RWPE2 (cell line): ENCODE measurements around the gene WIPF2.
"Not testable (repeated sequence)": the region's sequence is repeated elsewhere in the genome, so short reads cannot be mapped to it uniquely, and the experiment has no call there.

Experiments
- ATAC-seq: fragments of 200-7000 bp; cut with Tn5 transposase; 3 replicates; pipeline ENCODE4 v1.9.1; 2021; ENCODE audit warnings: low read depth
- DNase-seq: peaks from one replicate; pipeline ENCODE4 v3.0.0-alpha.2; 2020; ENCODE audit warnings: low spot score
- H3K27ac ChIP-seq: fragments of 450-650 bp; 2 replicates; pipeline ENCODE4 v1.5.1; 2017; ENCODE audit warnings: mild to moderate bottlenecking; ENCODE audit not compliant: poor library complexity, severe bottlenecking
- H3K27me3 ChIP-seq: fragments of 250-450 bp; sonication (Bioruptor Pico); 2 replicates; pipeline ENCODE4 v1.5.1; 2021; ENCODE audit warnings: mild to moderate bottlenecking, moderate library complexity; ENCODE audit not compliant: insufficient read depth, poor library complexity, severe bottlenecking
- H3K36me3 ChIP-seq: fragments of 250-450 bp; sonication (Bioruptor Pico); 2 replicates; pipeline ENCODE4 v1.5.1; 2020; ENCODE audit warnings: low read depth, mild to moderate bottlenecking, moderate library complexity
- H3K4me1 ChIP-seq: fragments of 250-450 bp; sonication (Bioruptor Pico); 2 replicates; pipeline ENCODE4 v1.5.1; 2021; ENCODE audit warnings: mild to moderate bottlenecking, moderate library complexity; ENCODE audit not compliant: insufficient read depth, poor library complexity, severe bottlenecking
- H3K4me3 ChIP-seq: fragments of 250-450 bp; sonication (Bioruptor Pico); 2 replicates; pipeline ENCODE4 v1.5.1; 2021; ENCODE audit warnings: mild to moderate bottlenecking, moderate library complexity; ENCODE audit not compliant: severe bottlenecking
- H3K9me3 ChIP-seq: fragments of 250-450 bp; sonication (Bioruptor Pico); 2 replicates; pipeline ENCODE4 v1.5.1; 2021; ENCODE audit warnings: mild to moderate bottlenecking, moderate library complexity; ENCODE audit not compliant: severe bottlenecking
- CTCF ChIP-seq: fragments of 450-650 bp; IDR thresholded peaks from one replicate; pipeline ENCODE4 v1.5.1; 2017; ENCODE audit warnings: mild to moderate bottlenecking, moderate library complexity; ENCODE audit not compliant: poor library complexity, severe bottlenecking

The WIPF2 gene

GRCh38 chr17:40191237-40192208, 27.6 kb upstream of the WIPF2 start:
- H3K36me3 ChIP-seq = 0 out of 2 replicates have a peak, but pooled peaks cover 2% of the 10 kb centered on the region
- DNase-seq (peak; percentile 76), ATAC-seq (peak; percentile 82)
- no peaks in the 10 kb centered on the region for H3K27me3 ChIP-seq
- no peaks in the 10 kb centered on the region for H3K9me3 ChIP-seq
- no peak overlapping the region for H3K27ac ChIP-seq
- peaks cover 9% of the 10 kb centered on the region for H3K4me1 ChIP-seq
- peak; percentile 85 for TF ChIP-seq CTCF
- H3K4me3 ChIP-seq = peak overlapping the region; percentile 29

- Histone ChIP-seq H3K9me3 (no peaks in the 10 kb centered on the region), H3K4me3 (no peak overlapping the region), H3K36me3 (0 out of 2 replicates have a peak, but pooled peaks cover 2% of the 10 kb centered on the region), H3K27me3 (no peaks in the 10 kb centered on the region), H3K27ac (no peak overlapping the region), H3K4me1 (peaks cover 9% of the 10 kb centered on the region)
- no peak for TF ChIP-seq CTCF
- no peak for DNase-seq
- no peak for ATAC-seq
Observed at GRCh38 chr17:40192961-40193360, 26.1 kb upstream of the WIPF2 start.

- Histone ChIP-seq H3K4me1 (peaks cover 9% of the 10 kb centered on the region), H3K27ac (no peak overlapping the region), H3K9me3 (no peaks in the 10 kb centered on the region), H3K36me3 (0 out of 2 replicates have a peak, but pooled peaks cover 2% of the 10 kb centered on the region), H3K27me3 (no peaks in the 10 kb centered on the region), H3K4me3 (no peak overlapping the region)
- ATAC-seq = no peak
- no peak for DNase-seq
- TF ChIP-seq CTCF = no peak
Observed at GRCh38 chr17:40194821-40195220, 24.3 kb upstream of the WIPF2 start.

- Histone ChIP-seq H3K27me3 (no peaks in the 10 kb centered on the region), H3K4me1 (peaks cover 9% of the 10 kb centered on the region), H3K27ac (no peak overlapping the region), H3K4me3 (no peak overlapping the region), H3K9me3 (no peaks in the 10 kb centered on the region), H3K36me3 (0 out of 2 replicates have a peak, but pooled peaks cover 2% of the 10 kb centered on the region)
- no peak for TF ChIP-seq CTCF
- DNase-seq (no peak), ATAC-seq (no peak)
Observed at GRCh38 chr17:40197550-40197949, 21.6 kb upstream of the WIPF2 start.

GRCh38 chr17:40197965-40198456, 21.1 kb upstream of the WIPF2 start:
- H3K27ac ChIP-seq, ATAC-seq: not testable (repeated sequence)

More at GRCh38 chr17:40197965-40198456, 21.1 kb upstream of the WIPF2 start:
- H3K4me1 ChIP-seq, H3K4me3 ChIP-seq, H3K9me3 ChIP-seq, H3K36me3 ChIP-seq, H3K27me3 ChIP-seq, DNase-seq: not testable (repeated sequence)
